Stromal cell of bone marrow (primary cell): Measurements from ENCODE around the gene C7orf57.
"Not testable (repeated sequence)": the region's sequence is repeated elsewhere in the genome, so short reads cannot be mapped to it uniquely, and the experiment has no call there.

Experiments used
- DNase-seq: peaks from one replicate; pipeline ENCODE4 v3.0.0-alpha.2; 2012; ENCODE audit warnings: low read depth

The C7orf57 gene

DNA sequence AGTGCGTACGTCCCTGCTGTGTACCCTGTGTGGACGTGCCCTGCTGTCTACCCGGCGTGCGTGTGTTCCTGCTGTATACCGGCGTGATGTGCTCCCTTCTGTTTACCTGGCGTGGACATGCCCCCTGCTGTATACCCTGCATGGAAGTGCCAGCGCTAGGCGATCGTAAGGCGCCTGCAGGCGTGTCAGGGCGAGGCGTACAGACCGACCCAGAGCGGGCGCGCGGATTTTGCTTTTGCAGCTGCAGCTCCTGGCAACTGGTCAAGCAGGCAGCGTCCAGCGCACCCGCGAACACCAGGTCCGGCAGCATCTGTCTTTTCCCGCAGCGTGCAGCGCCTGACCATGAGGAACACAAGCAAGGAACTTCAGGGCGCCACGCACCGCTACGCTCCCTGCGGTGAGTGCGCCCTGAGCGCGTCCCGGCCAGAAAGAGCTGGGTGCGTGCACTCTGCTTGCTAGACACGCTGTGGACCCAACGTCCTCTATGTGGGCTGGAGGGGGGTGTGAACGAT, 680 bp downstream of the C7orf57 start:
- DNase-seq = no peak

DNA sequence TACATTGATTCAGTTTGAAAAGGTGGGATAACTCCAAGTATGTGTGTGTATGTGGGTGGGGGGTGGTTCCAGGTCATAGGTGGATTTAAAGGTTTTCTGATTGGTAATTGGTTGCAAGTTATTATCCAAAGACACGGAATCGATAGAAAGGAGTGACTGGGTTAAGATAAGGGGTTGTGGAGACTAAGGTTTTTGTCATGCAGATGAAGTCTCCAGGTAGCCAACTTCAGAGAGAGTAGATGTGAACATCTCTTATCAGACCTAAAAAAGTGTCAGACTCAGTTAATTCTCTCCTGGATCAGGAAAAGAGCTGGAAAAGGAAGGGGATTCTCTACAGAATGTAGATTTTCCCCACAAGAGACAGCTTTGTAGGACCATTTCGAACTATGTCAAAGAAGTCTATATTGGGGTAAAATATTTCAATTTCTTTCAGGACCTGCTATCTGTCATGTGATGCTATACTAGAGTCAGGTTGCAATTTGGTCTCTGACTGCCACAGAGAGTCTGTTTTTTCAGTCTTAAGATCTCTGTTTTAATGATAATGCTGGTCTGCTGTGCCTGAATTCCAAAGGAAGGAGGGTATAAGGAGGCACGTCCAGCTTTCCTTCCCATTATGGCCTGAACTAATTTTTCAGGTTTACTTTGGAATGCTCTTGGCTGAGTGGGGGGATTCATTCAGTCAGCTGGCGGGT, 3.6 kb downstream of the C7orf57 start:
- DNase-seq = no peak

DNA sequence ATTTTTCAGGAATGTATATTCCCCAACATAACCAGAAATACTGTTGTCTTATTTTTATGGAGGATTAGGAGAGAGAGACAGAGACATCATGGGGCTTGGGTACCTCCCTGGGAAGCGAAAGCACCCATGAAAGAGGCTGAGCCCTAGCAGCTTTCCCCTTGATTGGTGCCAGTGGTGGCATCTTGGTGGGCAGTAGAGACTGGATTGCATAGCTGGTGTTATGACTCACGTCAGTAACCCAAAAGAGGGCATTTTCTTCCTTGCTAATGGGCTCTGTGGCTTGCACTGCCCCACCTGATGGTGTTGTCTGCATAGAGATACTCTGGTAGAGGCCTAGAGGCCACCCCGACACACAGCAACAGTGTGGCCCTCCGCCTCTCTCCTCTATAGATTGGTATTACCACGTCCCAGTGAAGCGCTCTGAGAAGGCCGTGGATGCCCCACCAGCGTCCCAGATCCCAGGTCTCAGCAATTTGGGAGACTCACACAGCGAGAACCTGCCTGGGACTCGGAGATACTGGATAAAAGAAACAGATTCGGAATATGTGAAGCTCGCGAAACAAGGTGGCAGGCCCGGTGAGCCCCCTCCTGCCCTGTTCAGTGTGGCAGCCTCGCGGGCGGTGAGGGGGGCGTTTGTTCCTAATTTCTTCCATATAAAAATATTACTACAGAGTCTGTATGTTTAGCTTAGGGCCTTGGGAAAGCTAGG, 5.8 kb downstream of the C7orf57 start:
- DNase-seq = no peak

DNA sequence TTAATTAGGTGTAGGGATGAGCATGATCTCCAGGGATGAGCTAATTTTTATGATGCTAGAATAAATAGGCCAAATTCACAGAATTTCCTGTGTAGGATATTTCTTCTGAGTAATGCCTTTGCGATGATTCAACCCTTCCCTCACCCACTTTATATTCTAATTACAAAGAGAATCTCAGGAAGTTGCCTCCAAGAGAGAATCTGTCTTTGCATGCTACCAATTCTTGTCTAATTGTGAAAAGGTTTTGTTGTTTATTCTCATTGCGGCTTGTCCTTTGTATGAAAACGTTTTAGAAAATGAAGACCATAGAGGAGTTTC, 6.3 kb downstream of the C7orf57 start:
- no peak for DNase-seq

DNA sequence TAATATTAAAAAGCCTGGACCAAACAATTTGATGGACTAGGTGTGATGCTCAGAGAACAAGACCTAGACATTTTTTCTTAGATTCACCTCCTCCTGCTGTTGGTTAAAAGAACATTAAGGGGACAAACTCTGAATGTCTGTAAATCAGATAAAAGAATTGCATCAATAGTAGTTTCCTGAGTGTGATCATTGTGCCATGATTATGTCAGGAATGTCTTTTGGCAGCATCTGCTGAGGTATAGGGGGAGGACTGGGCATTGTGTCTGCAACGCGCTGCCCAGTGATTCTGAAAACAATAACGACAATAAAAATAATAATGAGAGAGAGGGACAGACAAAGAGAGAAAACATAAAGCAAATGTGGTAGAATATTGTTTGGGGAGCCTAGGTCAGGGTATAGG, 6.9 kb downstream of the C7orf57 start:
- DNase-seq = no peak

DNA sequence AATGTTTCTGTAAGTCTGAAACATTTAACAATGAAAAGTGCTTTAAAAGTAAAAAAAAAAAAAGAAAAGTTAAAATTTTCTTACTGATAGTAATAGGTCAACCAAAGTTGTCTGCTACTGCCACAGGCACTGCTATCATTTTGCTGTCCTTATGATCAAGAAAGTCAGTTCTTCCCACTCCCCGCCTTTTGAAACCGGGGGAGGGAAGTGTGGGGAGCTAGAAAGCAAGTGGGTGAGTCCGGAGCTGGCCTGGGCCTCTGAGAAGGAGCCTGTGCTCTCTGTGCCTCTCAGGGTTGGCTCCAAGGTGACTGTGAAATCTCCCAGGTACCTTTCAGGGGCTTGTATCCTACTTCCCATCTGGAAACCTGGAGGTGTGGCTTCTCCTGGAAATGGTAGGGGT, 7.3 kb downstream of the C7orf57 start:
- no peak for DNase-seq

DNA sequence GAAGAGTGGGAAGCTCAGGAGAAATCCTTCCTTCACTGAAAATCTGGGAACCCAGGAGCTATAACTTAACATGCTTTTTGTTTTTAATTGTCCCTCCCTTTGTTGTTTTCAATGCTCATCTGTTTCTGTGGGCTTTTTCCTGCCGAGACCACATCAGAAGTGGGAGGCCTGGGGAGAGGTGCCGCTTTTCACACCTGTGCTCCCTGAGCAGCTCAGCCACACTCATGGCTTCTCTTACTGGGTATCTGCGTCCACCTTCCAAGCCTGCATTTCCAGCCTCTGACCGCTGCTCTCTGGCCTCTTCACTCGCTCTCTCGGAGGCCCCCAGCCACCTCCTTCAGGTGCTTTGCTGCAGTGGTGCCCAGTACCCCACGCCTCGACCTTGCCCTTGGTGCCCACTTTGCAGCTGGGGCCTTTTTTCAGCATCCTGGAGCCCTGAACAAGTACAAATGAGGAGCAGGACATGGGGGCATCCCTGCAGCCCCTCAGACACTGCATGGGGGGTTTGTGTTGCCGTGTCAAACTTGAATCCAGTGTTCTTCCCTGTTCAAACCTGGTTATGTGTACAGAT, 9.9 kb downstream of the C7orf57 start:
- DNase-seq = no peak

DNA sequence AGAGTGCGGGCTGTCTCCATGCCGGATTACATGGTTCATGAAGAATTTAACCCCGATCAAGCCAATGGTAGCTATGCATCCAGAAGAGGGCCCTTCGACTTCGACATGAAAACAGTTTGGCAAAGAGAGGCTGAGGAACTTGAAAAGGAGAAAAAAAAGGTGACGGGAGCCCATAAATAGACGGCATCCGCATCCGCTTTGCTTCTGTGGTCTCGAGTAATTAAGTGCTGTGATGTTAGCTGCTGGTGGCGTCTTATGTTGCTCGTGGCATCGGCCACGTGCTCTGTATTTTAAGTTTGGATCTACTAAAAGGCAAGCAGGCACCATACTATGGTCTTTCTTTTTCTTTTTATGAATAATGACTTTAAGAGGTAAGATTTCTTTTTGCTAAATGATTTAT, 11.1 kb downstream of the C7orf57 start:
- no peak for DNase-seq

DNA sequence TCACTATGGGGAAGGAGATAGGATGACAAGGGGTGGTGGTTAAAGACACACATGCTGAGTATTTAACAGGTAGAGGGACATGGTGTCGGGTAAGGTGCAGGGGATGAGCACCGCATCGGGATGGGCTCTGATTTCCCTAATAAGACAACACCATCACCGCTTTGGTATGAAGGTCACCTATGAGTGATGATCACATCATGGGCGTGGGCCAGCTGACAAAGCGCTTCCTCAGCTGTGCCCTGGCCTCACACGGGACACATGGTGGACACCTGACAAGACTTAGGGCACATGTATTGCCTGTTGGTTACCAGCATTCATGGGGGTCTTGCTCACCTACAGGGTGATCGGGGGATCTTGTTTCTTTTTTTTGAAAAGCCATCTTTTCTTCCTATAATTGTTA, 12.8 kb downstream of the C7orf57 start:
- no peak for DNase-seq

DNA sequence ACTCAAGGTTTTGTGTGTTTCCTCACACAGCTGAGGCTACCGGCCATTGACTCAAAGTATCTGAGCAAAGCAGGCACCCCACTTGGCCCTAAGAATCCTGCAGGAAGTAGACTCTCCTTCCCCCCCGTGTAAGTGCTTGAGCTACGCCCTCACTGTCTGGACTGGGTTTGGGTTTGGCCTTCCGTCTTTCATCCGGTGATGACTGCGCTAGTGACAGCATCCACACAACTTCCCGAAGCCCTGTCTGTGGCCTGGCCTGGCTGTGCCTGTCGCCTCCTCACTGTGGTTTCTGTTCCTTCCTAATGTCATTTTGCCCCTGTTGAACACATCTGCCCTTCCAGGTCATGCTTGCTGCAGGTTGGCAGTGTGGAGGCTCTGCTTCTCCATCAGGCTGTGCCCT, 14.5 kb downstream of the C7orf57 start:
- no peak for DNase-seq

DNA sequence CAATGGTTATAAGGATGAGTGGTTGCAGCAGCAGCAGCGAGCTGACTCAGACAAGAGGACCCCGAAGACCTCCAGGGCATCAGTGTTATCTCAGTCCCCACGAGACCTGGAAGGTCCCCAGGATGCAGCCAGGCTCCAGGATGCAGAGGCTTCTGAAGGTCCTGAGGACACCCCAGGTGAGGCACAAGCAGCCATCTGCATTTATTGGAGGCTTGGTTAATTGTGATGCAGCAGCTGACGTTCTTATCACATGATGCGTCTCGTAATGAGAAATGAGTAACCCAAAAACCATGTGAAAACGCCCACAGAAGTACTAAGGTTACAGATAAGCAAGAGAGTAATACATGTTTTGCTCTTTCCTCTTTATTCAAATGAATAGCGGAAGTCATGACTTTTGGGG, 17.4 kb downstream of the C7orf57 start:
- DNase-seq = no peak

DNA sequence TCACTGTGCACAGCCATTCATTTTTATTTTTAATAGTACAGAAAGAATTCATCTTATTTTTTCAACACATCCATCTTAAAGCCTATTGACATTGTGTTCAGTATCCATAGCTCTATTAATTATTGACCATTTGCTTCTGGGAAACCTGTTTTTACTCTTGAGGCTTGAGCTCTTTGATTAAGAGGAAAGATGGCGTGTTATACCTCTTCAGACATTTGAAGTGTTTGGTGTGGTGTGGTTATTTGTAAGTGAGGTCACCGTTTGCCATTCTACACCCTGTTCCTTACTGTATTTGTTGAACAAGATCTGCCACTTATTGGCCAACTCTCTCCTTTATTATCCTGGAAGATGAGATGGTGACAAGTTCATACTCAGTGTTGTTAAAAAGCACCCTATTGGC, 18.4 kb downstream of the C7orf57 start:
- no peak for DNase-seq

DNA sequence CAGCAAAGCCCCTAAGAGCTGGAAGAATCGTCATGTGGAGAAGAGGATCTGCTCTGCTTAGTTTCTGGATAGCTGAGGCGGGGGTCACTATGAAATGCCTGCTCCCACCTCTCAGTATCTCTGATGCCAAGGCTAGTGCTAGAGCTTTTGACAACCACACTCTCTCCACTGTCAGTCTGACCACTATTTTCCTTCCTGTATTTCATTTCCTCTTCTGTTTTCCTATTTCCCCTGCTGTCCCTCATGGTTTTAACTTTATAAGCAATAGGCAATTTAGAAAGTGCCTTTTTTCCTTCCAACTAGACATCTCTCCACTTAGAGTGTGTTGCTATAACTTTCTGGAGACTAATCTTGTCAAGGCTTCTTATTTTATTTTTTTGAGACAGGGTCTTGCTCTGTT, 23.6 kb downstream of the C7orf57 start:
- no peak for DNase-seq

DNA sequence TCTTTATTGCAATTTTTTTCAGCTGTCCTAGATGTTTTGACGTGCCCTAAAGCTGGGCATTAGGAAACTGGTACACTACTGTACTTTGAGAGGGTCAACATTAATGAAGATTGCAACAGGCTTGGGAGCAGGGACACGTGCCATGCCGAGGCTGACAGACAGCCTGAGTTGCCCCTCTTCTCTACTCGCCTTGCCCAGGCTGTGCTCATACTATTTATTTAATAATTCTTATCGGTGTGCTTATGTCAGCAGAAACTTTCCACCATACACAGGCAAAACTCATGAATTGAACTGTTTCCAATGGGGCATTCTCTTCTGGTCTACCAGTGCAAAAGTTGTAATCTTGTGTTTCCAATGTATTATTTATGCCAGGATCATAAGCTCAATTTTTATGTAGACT, 24.4 kb downstream of the C7orf57 start:
- DNase-seq = no peak

DNA sequence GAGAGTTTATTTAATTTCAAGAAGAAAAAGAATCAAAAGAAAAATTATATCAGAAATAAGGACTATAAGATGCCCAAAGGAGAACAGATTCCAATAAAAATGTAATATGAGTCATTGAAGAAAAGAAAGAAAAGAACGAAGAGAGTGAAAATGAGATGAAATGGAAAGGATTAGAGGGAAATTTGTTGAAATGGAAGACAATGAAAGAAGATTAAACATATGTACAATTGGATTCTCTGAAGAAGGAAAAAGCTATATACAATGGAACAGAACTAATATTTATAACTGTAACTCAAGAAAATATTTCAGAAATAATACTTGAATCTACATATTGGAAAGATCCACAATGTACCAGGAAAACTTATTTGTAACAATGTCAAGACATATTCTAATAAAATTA, 28.6 kb downstream of the C7orf57 start:
- no peak for DNase-seq

DNA sequence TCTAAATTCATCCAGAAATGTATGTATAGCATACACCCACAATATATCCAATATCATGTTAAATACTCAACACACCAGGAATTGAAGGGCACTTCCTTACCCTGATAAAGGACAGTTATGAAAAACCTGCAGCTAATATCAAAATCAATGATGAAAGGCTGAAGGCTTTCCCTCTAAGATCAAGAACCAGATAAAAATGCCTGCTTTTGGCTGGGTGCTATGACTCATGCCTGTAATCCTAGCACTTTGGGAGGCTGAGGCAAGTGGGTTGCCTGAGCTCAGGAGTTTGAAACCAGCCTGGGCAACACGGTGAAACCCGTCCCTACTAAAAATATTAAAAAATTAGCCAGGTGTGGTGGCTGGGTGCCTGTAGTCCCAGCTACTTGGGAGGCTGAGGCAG, 32.1 kb downstream of the C7orf57 start:
- DNase-seq = no peak

DNA sequence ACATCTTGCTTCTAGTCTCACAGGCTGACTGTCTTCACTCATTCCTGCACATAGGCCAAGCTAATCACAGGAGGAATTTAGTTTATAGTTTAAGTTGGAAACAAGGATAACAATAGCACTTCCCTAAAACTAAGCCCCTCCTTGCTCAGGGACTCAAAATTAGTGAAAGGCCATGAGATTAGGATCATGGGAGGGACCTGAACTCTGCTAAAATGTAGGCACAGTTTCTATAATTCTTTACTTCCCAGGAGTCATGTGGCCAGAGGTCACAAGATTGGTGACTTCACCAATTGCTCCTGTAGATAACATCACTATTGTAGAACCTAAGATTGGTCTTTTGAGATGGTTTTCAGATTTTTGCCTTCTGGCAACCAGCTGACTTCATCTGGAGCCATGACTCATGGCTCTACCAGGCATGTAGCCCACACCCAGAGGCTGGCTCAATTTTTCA, 38.9 kb downstream of the C7orf57 start:
- DNase-seq = no peak

DNA sequence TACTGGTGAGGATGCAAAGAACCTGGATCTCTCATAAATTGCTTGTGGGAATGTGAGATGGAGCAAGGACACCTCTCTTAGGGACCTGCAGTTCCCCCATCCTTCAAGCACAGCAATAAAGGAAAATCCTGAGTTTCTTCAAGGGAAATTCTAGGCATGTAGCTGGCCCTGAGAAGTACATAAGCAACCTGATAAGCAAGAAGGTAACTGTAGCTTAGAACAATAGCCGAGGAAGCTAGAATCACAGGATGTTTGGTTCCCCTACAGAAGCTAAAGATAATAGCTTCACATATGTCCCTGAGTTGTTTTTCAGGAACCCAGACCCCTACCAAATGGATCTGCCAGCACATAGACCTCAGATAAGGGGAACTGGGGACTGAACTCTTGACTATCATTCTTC, 42.1 kb downstream of the C7orf57 start:
- no peak for DNase-seq

DNA sequence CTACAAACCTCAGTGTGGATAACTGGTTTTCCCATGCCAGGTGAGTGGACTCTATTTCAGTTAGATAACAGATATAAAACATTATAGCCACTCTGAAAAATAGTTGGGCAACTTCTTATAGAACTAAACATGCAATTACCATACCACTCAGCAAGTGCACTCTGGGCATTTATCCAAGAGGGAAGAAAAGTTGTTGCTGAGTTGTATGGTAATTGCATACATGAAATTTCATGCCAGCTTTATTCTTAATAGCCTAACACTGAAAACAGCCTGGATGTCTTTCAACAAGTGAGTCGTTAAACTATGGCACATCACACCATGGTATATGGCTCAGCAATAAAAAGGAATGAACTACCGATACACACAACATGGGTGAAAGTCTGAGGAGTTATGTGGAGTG, 43.1 kb downstream of the C7orf57 start:
- DNase-seq = no peak

DNA sequence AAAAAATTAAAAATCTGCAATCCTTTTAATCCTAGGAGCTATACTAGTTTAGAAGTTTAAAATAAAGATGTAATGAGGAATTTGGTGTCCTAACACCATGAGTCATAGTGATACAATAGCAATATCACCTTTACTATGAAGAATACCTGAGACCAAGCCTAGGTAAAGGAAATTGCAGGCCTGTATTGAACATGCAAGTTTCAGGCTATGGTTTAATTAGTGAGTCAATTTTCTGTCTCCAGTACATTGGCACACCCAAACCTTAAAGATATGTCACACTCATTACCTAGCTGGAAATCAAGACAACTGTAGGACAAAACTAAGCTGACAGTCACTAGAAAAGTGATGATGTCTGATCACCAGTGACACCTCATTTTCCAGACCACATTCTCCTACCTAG, 47.0 kb downstream of the C7orf57 start:
- DNase-seq = not testable (repeated sequence)

DNA sequence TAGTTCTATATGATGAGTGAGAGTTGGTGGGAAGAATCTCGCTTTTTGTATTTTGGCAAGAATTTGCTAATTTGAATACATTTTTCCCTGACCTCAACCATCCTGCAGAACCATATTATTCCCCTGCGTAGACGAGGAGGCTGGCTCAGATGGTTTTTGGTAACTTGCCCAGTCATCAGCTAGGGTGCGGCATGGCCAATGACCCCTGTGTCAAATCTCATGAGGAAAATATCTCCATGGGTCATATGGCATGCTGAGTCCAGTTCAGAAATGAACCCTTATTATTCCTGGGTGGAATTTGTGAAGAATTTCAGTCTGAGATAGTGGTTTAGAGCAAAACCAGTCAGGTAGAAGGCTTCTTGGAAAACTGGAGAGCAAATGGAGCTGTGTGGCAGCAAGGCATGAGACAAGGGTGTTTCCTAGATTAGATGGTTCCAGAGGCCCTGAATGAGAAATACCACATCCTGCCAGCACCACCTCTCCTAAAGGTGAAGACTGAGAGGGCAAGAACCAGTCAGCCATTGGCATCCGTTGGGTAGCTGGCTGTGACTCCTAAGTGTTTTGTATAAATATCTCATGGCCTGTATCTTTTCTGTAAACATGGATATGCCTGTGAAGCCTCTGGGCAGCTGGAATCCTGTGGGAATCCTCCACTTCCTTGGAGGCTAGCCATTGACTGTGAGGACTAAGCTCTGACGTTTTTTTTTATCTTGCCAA, 47.9 kb downstream of the C7orf57 start:
- DNase-seq = no peak

DNA sequence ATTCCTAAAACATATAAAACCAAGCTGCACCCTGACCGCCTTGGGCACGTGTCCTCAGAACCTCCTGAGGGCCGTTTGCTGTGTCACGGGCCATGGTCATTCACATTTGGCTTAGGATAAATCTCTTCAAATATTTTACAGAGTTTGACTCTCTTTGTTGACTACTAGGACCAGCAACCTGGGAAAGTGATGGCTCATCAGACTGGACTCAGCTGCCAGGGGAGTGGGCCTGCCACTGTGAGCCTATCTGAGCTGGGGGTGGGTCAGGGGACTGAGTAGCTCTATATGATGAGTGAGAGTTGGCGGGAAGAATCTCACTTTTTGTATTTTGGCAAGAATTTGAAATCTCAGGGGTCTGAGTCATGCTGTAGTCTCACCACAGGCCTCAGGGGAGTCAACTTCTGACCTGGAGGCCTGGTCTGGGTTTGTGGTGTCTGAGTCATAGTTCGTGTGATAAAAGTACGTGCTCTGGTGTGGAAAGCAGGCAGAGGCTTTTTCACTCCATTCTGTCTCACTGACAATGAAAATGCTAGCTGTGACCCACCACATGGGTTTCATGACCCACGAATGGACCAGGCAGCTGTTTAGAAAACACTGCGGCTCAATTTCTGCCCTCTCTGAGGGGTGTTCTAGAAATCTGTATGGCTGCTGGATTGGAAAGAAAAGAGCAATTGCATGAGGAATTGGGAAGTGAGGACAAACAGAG, 49.5 kb downstream of the C7orf57 start:
- DNase-seq = peak; percentile 97
